Mesodermal cell (in vitro differentiated cells): Measurements from ENCODE around the gene RCL1.
"Not testable (repeated sequence)": the region's sequence is repeated elsewhere in the genome, so short reads cannot be mapped to it uniquely, and the experiment has no call there.

Experiments used
- H3K27ac ChIP-seq: 2 replicates; pipeline ENCODE4 v1.7.0; 2013; ENCODE audit warnings: mild to moderate bottlenecking, low read depth, low read length, moderate library complexity; ENCODE audit not compliant: severe bottlenecking
- H3K36me3 ChIP-seq: 2 replicates; pipeline ENCODE4 v1.7.1; 2013; ENCODE audit warnings: mild to moderate bottlenecking, low read length, moderate library complexity; ENCODE audit not compliant: control insufficient read depth, insufficient read depth
- H3K4me1 ChIP-seq: one replicate; pipeline ENCODE4 v1.7.1; 2013; ENCODE audit warnings: mild to moderate bottlenecking, low read length; ENCODE audit not compliant: insufficient read depth, control insufficient read depth, poor library complexity, severe bottlenecking
- H3K4me3 ChIP-seq: 2 replicates; pipeline ENCODE4 v1.7.0; 2013; ENCODE audit warnings: low read length, control low read depth, mild to moderate bottlenecking; ENCODE audit not compliant: insufficient read depth, poor library complexity, severe bottlenecking; ENCODE audit errors: extremely low read depth
- H3K9me3 ChIP-seq: 2 replicates; pipeline ENCODE4 v1.7.1; 2013; ENCODE audit warnings: mild to moderate bottlenecking, low read length, moderate library complexity; ENCODE audit not compliant: control insufficient read depth
- WGBS, 2 experiments: methylation state at CpG; one replicate each; pipeline ENCODE4 v1.1.5; 2013; ENCODE audit warnings: missing lambda C conversion rate in 2 of 2; ENCODE audit not compliant: insufficient coverage in 2 of 2; 5-methylcytosine and 5-hydroxymethylcytosine counted together

The RCL1 gene

GRCh38 chr9:4784403-4784802 lies 8.3 kb upstream of the RCL1 start:
- no peaks in the 10 kb centered on the region for H3K9me3 ChIP-seq
- no peaks in the 10 kb centered on the region for H3K4me1 ChIP-seq
- WGBS, 2 experiments: no CpG with 5 or more reads among the region's 2 CpGs
- H3K27ac ChIP-seq: no peak overlapping the region
- H3K36me3 ChIP-seq: no peaks in the 10 kb centered on the region
- no peak overlapping the region for H3K4me3 ChIP-seq

- Histone ChIP-seq H3K27ac (no peak overlapping the region), H3K4me3 (no peak overlapping the region), H3K36me3 (no peaks in the 10 kb centered on the region), H3K9me3 (no peaks in the 10 kb centered on the region), H3K4me1 (no peaks in the 10 kb centered on the region)
- 100% methylated on average over 1 of the region's 4 CpGs; no CpG with 5 or more reads in 1 of the 2 experiments for WGBS, 2 experiments
These were observed 6.1 kb upstream of the RCL1 start for GRCh38 chr9:4786599-4786998.

DNA sequence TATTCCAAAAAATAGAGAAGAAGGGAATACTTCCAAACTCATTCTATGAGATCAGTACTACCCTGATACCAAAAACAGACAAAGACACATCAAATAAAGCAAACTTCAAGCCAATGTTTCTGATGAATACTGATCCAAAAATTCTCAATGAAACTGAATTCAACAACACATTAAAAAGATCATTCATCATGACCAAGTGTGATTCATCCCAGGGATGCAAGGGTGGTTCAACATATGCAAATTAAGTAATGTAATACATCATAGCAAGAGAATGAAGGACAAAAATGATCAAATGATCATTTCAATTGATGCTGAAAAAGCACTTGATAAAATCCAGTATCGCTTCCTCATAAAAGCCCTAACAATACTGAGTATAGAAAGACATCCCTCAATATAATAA lies 4.9 kb upstream of the RCL1 start:
- H3K4me3 ChIP-seq: no peak overlapping the region
- no peaks in the 10 kb centered on the region for H3K36me3 ChIP-seq
- H3K4me1 ChIP-seq: no peaks in the 10 kb centered on the region
- no peaks in the 10 kb centered on the region for H3K9me3 ChIP-seq
- no peak overlapping the region for H3K27ac ChIP-seq
- WGBS, 2 experiments: 75% methylated on average over 1 of the region's 1 CpG; no CpG with 5 or more reads in 1 of the 2 experiments

- H3K27ac ChIP-seq: no peak overlapping the region
- 95% methylated on average over 2 of the region's 6 CpGs; no CpG with 5 or more reads in 1 of the 2 experiments for WGBS, 2 experiments
- H3K9me3 ChIP-seq: no peaks in the 10 kb centered on the region
- no peak overlapping the region for H3K4me3 ChIP-seq
- no peaks in the 10 kb centered on the region for H3K36me3 ChIP-seq
- no peaks in the 10 kb centered on the region for H3K4me1 ChIP-seq
These were observed 4.0 kb upstream of the RCL1 start for GRCh38 chr9:4788703-4789102.

DNA sequence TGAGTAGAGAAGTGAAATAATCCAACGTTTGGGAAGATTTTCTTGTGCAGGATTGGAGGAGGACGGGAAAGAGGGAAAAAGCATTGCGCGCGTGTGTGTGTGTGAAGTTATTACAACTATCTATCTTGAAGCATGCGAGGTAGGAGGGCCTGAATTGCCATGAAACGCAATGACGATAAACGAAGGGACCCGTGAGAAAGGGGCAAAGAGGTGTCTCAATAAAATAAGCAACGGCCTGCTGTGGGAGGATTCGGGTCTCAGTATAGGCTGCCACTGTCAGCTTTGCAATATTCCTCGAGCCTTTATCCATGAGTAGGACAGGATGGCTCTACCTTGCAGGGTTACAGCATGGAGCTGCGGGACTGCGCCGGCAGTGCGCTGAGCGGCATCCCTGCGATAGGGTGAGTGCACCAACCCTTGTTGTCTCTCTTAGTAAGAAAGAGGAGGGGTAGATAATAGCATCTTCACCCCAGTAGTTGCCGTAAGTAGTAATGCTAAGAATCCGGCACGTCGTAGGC lies 631 bp upstream of the RCL1 start:
- WGBS, 2 experiments: 9 to 12% methylated on average over 16 to 21 of the region's 23 CpGs
- Histone ChIP-seq H3K27ac (no peak overlapping the region), H3K9me3 (peaks cover 3% of the 10 kb centered on the region), H3K4me3 (peak overlapping the region; percentile 79), H3K4me1 (peaks cover 9% of the 10 kb centered on the region), H3K36me3 (no peaks in the 10 kb centered on the region)

DNA sequence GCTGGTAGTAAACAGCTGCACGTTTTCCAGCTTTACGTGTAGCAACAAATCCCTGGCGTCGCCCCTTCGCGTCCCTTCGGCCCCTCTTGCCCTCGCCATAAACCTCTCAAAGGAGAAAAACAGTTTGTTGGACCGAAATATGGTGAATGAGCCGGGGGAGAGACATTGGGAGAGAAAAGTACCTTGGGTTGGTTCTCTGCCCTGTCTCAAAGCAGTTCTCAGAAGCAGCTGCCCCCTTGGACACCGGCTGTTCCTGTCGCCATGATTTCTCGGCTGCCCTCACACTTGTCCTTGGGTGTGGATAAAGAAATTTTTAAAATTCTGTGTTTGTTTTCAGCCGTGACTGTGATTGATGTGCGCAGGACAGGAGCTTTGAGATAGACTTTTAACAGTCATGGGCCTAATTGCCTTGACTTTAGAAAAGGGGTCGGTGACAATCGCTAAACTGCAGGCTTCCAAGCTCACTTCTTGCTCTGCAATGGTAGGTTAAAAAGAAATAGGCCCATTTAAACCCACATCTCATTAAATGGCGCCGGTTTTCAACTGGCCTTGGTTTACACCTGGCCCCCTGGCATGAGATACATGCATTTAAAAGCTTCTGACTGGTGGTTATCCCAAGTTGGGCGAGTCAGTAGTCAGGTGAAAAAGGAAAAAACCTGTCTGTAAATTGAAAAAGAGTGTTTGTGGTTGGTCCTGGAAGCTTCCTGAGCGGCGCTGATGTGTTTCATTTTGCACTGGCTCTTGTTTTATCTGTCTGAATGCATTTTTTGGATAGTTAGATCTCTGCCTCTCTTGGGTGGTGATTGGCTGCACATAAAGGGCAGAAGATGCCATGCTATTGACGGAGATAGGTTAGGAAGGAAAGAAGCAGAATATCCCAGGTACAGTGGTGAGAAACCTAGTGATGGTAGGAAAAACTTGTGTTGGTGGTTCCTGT lies 983 bp downstream of the RCL1 start:
- peak overlapping the region; percentile 91 for H3K27ac ChIP-seq
- peaks cover 3% of the 10 kb centered on the region for H3K9me3 ChIP-seq
- WGBS, 2 experiments: 23 to 30% methylated on average over 10 to 14 of the region's 23 CpGs
- peak overlapping the region; percentile 79 for H3K4me3 ChIP-seq
- no peaks in the 10 kb centered on the region for H3K36me3 ChIP-seq
- H3K4me1 ChIP-seq: peaks cover 13% of the 10 kb centered on the region

DNA sequence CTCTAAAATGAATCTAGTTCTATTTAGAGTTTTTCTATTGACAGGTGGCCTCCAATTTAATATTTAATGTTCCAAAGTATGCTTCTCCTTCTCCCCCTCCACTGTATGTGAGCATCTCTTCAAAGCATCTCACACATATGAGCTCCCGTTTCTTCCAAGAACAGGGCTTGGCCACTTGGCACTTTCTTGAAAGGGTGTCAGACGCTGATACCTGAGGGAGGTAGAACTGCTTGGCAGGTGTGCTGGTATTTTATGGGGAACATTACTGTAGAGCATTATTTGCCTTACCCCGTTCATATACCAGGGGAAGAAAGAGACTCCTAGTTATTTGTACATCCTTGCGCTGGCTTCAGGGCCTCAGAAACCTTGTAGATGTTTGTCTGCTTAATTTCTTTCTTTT lies 1.9 kb downstream of the RCL1 start:
- Histone ChIP-seq H3K36me3 (no peaks in the 10 kb centered on the region), H3K4me3 (no peak overlapping the region), H3K27ac (no peak overlapping the region), H3K4me1 (peaks cover 13% of the 10 kb centered on the region), H3K9me3 (peaks cover 3% of the 10 kb centered on the region)
- 100% methylated on average over 2 of the region's 4 CpGs; no CpG with 5 or more reads in 1 of the 2 experiments for WGBS, 2 experiments

GRCh38 chr9:4795108-4795507 lies 2.4 kb downstream of the RCL1 start:
- H3K27ac ChIP-seq, H3K4me3 ChIP-seq, H3K9me3 ChIP-seq, H3K36me3 ChIP-seq: not testable (repeated sequence)
- WGBS, 2 experiments: 85 to 97% methylated on average over 6 to 7 of the region's 10 CpGs
- H3K4me1 ChIP-seq: peaks cover 13% of the 10 kb centered on the region

DNA sequence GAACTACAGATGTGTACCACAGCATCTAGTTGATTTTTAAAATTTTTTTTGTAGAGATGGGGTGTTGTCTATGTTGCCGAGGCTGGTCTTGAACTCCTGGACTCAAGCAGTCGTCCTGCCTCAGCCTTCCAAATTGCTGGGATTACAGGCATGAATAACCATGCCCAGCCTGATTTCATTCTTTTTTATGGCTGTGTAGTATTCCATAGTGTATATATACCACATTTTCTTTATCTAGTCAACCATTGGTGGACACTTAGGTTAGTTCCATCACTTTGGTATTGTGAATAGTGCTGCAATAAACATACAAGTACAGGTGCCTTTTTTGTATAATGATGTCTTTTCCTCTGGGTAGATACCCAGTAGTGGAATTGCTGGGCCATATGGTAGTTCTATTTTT lies 3.8 kb downstream of the RCL1 start:
- Histone ChIP-seq H3K36me3 (peaks cover 3% of the 10 kb centered on the region), H3K4me1 (peaks cover 13% of the 10 kb centered on the region), H3K9me3 (peaks cover 3% of the 10 kb centered on the region), H3K4me3 (no peak overlapping the region), H3K27ac (no peak overlapping the region)
- 77 to 100% methylated on average over 2 of the region's 2 CpGs for WGBS, 2 experiments

GRCh38 chr9:4796988-4797853 lies 4.5 kb downstream of the RCL1 start:
- Histone ChIP-seq H3K27ac (no peak overlapping the region), H3K36me3 (peaks cover 3% of the 10 kb centered on the region), H3K4me3 (no peak overlapping the region), H3K9me3 (peaks cover 3% of the 10 kb centered on the region), H3K4me1 (peaks cover 13% of the 10 kb centered on the region)
- WGBS, 2 experiments: 83 to 100% methylated on average over 2 to 4 of the region's 4 CpGs
